ENCODE results near the gene CDH24.

CDH24 gene

GRCh38 chr14:23080474-23080873, 23.2 kb upstream of the CDH24 start:
- Histone ChIP-seq H3K27ac (ENCODE audit: low read length) (no peak overlapping the region), H4K20me1 (ENCODE audit: insufficient read depth, low read length) (no peaks in the 10 kb centered on the region), H3K27me3 (replicated peaks; ENCODE audit: insufficient read depth, low read length) (no peaks in the 10 kb centered on the region), H3K4me3 (ENCODE audit: low read length) (no peak overlapping the region), H3K79me2 (ENCODE audit: low read length) (no peaks in the 10 kb centered on the region), H2AFZ (ENCODE audit: low read length) (no peak overlapping the region), H3F3A (ENCODE audit: insufficient read depth, low read length) (no peaks in the 10 kb centered on the region), H3K36me3 (replicated peaks; ENCODE audit: insufficient read depth, low read length) (no peaks in the 10 kb centered on the region), H3K9me3 (replicated peaks; ENCODE audit: insufficient read depth, low read length) (no peaks in the 10 kb centered on the region), H3K9ac (ENCODE audit: low read length) (no peak overlapping the region), H3K9me2 (replicated peaks; ENCODE audit: insufficient read depth, low read length) (no peaks in the 10 kb centered on the region), H3K4me2 (ENCODE audit: low read depth, low read length) (no peak overlapping the region), H3K4me1 (ENCODE audit: low read length) (no peaks in the 10 kb centered on the region)
- DNase-seq = no peak
- TF ChIP-seq EZH2phosphoT487 (IDR thresholded peaks at IDR 0.05; ENCODE audit: low read length) (no peak), CTCF (IDR thresholded peaks at IDR 0.05; ENCODE audit: low read length) (no peak), EZH2 (optimal IDR thresholded peaks at IDR 0.05; ENCODE audit: low read depth, low read length) (no peak)

- H2AFZ ChIP-seq (ENCODE audit: low read length) = no peak overlapping the region
- H3K36me3 ChIP-seq (replicated peaks; ENCODE audit: insufficient read depth, low read length) = no peaks in the 10 kb centered on the region; the same call in 1 of the 2 replicates
- no peaks in the 10 kb centered on the region for H3K9me3 ChIP-seq (replicated peaks; ENCODE audit: insufficient read depth, low read length)
- no peaks in the 10 kb centered on the region for H3K4me1 ChIP-seq (ENCODE audit: low read length)
- no peaks in the 10 kb centered on the region for H3F3A ChIP-seq (ENCODE audit: insufficient read depth, low read length)
- no peak for TF ChIP-seq CTCF (IDR thresholded peaks at IDR 0.05; ENCODE audit: low read length)
- no peak for TF ChIP-seq EZH2phosphoT487 (IDR thresholded peaks at IDR 0.05; ENCODE audit: low read length)
- H3K4me3 ChIP-seq (ENCODE audit: low read length) = no peak overlapping the region
- H3K79me2 ChIP-seq (ENCODE audit: low read length) = no peaks in the 10 kb centered on the region
- no peak overlapping the region for H3K9ac ChIP-seq (ENCODE audit: low read length)
- no peaks in the 10 kb centered on the region for H3K9me2 ChIP-seq (replicated peaks; ENCODE audit: insufficient read depth, low read length)
- H3K27me3 ChIP-seq (replicated peaks; ENCODE audit: insufficient read depth, low read length) = no peaks in the 10 kb centered on the region
- no peak overlapping the region for H3K27ac ChIP-seq (ENCODE audit: low read length)
- no peak for DNase-seq
- no peak overlapping the region for H3K4me2 ChIP-seq (ENCODE audit: low read depth, low read length)
- H4K20me1 ChIP-seq (ENCODE audit: insufficient read depth, low read length) = no peaks in the 10 kb centered on the region
Observed at GRCh38 chr14:23079716-23080115, 22.4 kb upstream of the CDH24 start.

DNA sequence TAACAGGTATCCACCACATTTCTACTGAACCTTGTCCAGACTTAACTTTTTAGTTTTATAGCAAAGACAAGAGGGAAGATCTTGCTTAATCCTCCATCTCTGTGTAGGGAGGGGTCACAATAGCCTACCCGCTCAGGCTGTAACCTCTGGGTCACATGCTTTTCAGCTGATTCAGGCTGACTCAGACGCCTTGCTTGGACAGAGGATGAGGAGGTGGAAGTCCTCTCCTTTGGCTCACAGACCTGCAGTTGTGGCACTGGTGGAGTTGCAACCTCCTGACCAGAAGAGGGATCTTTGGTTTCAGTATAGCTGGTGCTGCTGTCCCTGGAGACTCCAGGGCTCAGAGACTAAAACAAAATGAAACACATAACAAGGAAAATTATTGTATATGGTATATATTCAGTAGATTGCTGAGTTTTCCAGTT, 21.4 kb upstream of the CDH24 start:
- no peaks in the 10 kb centered on the region for H4K20me1 ChIP-seq (ENCODE audit: insufficient read depth, low read length)
- H3K27ac ChIP-seq (ENCODE audit: low read length) = no peak overlapping the region
- no peaks in the 10 kb centered on the region for H3K4me1 ChIP-seq (ENCODE audit: low read length)
- H3K9ac ChIP-seq (ENCODE audit: low read length) = no peak overlapping the region
- H3K9me3 ChIP-seq (replicated peaks; ENCODE audit: insufficient read depth, low read length) = no peaks in the 10 kb centered on the region
- H3F3A ChIP-seq (ENCODE audit: insufficient read depth, low read length) = no peaks in the 10 kb centered on the region
- no peak overlapping the region for H2AFZ ChIP-seq (ENCODE audit: low read length)
- no peaks in the 10 kb centered on the region for H3K9me2 ChIP-seq (replicated peaks; ENCODE audit: insufficient read depth, low read length)
- H3K36me3 ChIP-seq (replicated peaks; ENCODE audit: insufficient read depth, low read length) = no peaks in the 10 kb centered on the region; the same call in 1 of the 2 replicates
- TF ChIP-seq EZH2 (optimal IDR thresholded peaks at IDR 0.05; ENCODE audit: low read depth, low read length) (no peak), EZH2phosphoT487 (IDR thresholded peaks at IDR 0.05; ENCODE audit: low read length) (no peak), CTCF (IDR thresholded peaks at IDR 0.05; ENCODE audit: low read length) (no peak)
- no peak overlapping the region for H3K4me3 ChIP-seq (ENCODE audit: low read length)
- no peak overlapping the region for H3K4me2 ChIP-seq (ENCODE audit: low read depth, low read length)
- H3K27me3 ChIP-seq (replicated peaks; ENCODE audit: insufficient read depth, low read length) = no peaks in the 10 kb centered on the region
- no peaks in the 10 kb centered on the region for H3K79me2 ChIP-seq (ENCODE audit: low read length)
- no peak for DNase-seq
